ENCODE measurements around the gene MIA2.
A peak's percentile ranks its signal among the peaks of the same experiment; 100 is the strongest.
"Not testable (repeated sequence)": the region's sequence is repeated elsewhere in the genome, so short reads cannot be mapped to it uniquely, and the experiment has no call there.

The MIA2 gene

DNA sequence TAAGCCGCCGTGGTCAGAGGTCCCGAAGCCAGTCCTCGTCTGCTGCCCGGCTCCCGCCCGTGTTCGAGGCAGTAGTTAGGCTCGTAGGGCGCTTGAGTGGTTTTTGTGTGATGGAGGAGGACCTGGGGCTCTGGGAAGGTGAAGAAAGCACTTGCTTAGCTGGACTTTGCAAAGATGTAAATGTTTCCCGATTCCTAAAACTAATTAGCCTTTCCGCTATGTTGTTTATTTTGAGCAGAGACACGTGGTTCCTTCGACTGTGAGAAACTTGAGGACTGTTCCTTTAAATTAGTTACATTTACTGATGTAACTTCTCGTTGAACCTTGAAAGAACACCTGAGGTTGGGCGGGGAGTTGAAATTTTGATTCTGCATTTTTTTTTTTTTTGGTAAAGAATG, 33.9 kb downstream of the MIA2 start:
- FAIRE-seq (peak; percentile 6), DNase-seq (ENCODE audit: insufficient read length, low spot score) (no peak)
- TF ChIP-seq POLR2A (IDR thresholded peaks at IDR 0.05; ENCODE audit: low read depth, low read length): no peak

DNA sequence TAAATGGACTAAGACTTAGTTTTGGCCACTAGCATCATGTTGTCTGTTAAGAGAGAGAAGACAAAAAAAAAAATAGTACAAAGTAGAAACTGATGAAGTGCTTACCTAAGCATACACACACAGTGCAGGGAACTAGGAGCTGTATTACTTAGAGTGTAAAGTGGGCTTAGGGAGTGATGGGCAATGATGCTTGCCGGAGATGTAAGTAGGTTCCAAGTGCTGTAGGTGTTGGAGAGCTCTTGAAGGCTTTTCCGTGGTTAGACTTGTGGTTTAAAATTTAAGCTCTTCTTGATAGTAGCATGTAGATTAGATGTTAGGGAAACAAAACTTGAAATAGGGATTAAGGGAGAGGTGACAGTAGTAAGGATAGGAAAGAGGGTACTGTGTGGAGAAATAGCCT, 34.7 kb downstream of the MIA2 start:
- FAIRE-seq (no peak), DNase-seq (ENCODE audit: insufficient read length, low spot score) (no peak)
- no peak for TF ChIP-seq POLR2A (IDR thresholded peaks at IDR 0.05; ENCODE audit: low read depth, low read length)

DNA sequence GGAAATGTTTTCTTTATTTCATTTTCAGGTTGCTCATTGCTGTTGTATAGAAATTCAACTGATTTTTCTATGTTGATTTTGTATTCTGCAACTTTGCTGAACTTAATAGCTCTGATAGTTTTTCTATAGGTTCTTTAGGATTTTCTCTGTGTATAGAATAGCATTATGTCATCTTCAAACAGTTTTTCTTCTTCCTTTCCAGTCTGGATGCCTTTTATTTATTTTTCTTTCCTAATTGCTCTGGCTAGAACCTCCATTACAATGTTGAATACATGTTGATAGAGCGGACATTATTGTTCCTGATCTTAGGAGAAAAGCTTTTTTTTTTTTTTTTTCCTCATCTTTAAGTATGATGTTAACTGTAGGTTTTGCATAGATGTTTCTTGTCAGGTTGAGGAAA, 39.2 kb downstream of the MIA2 start:
- TF ChIP-seq POLR2A (IDR thresholded peaks at IDR 0.05; ENCODE audit: low read depth, low read length): no peak
- DNase-seq (ENCODE audit: insufficient read length, low spot score) (no peak), FAIRE-seq (no peak)

DNA sequence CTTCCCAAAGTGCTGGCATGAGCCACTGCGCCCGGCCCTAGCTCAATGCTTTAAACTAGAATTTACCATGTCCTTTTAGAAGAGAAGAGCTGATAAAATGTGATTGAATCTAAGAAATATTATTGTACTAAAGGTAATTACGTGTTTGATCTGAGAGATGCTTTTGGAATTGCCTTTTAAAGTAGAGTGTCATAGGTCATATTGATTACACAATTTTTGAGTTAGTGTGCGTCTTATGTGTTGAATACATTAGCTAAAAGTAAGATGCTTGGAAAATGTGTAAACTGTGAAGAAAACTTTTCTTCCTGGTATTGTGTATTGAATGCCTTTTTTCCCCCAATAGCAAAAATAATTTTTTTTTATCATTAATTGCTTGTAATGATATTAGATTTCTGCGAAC, 41.7 kb downstream of the MIA2 start:
- TF ChIP-seq POLR2A (IDR thresholded peaks at IDR 0.05; ENCODE audit: low read depth, low read length): no peak
- DNase-seq (ENCODE audit: insufficient read length, low spot score): no peak
- FAIRE-seq: no peak

DNA sequence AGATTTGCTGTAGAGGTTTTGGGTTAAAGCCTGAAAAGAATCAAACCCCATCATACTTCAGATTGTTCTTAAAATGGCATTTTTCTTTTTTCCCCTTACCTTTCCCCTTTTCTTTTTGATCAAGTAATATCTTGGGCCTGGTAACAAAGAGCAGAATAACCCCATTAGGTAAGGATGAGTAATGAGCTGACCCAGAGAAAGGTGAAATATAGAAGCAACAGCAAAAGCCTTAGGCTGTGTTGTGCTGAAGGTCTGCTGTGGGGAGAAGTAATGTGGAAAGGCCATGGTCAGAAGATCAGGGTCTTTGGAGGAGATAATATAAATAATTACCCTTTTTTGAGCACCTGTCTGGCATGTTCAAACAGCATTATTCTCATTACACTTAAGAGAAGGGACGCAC, 42.3 kb downstream of the MIA2 start:
- FAIRE-seq (no peak), DNase-seq (ENCODE audit: insufficient read length, low spot score) (no peak)
- TF ChIP-seq POLR2A (IDR thresholded peaks at IDR 0.05; ENCODE audit: low read depth, low read length): no peak

DNA sequence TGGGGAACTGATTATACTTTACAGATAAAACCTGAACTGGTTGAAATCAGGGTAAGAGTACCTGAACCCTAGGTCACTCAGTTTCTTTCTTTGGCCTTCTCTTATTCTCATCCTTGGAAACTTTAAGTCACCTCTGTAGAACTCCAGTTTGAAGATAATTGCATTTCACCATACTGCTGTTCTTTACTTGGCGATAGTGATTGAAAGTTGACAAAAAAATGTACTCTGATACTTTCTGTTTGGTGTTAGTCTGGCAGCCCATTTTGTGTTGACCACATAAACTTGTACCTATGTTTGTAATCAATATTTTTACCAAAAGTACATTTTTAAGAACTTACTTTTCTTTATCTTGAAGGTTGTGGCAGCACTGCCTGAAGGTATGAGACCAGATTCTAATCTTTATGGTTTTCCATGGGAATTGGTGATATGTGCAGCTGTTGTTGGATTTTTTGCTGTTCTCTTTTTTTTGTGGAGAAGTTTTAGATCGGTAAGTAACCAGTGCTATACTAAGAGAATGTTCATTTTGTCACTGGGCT, 42.9 kb downstream of the MIA2 start:
- DNase-seq (ENCODE audit: insufficient read length, low spot score): no peak
- no peak for FAIRE-seq

DNA sequence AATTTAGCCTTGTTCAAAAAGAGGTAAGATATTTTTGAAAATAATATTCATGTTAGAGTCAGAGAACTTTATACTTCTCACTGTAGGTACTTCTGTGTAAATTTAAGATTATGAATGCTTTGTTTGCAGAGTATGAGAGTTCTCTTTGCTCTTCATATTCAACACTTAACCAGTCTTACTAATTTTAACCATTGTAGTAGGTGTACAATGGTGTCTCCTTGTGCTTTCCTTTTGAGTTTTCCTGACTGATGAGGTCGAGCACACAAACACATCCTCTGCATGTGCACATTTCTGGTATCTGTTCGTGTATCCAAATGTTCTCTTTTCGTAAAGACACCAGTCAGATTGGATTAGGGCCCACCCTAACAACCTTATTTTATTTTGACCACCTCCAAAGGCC, 45.8 kb downstream of the MIA2 start:
- no peak for TF ChIP-seq POLR2A (IDR thresholded peaks at IDR 0.05; ENCODE audit: low read depth, low read length)
- no peak for FAIRE-seq
- DNase-seq (ENCODE audit: insufficient read length, low spot score): no peak

More for the DNA sequence above, 42.9 kb downstream of the MIA2 start:
- no peak for TF ChIP-seq POLR2A (IDR thresholded peaks at IDR 0.05; ENCODE audit: low read depth, low read length)

DNA sequence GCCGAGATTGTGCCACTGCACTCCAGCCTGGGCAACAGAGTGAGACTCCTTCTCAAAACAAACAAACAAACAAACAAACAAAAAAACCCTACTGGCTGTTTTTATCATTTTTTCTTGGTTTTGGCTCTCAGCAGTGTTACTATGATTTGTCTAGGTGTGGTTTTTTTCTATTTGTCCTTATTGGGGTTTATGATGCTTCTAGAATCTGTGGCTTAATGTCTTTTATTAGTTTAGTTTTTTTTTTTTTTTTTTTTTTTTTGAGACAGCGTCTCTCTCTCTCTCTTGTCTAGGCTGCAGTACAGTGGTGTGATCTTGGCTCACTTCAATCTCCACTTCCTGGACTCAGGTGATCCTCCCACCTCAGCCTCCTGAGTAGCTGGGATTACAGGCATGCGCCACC, 47.0 kb downstream of the MIA2 start:
- not testable (repeated sequence) for FAIRE-seq; DNase-seq (ENCODE audit: insufficient read length, low spot score)

DNA sequence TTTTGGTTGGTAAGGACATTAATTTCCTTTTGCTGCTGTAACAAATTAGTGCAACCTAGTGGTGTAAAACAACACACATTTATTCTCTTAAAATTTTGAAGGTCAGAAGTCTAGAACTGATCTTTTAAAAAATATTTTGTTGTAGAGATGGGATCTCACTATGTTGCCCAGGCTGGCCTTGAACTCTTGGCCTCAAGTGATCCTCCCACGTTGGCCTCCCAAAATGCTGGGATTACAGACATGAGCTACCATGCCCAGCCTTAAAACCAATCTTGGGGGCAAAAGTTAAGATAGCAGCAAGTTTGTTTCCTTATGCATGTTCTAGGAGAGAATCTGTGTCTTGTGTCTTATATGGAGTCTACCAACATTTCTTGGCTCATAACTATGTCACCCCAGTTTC, 55.8 kb downstream of the MIA2 start:
- FAIRE-seq: no peak
- DNase-seq (ENCODE audit: insufficient read length, low spot score): no peak
- no peak for TF ChIP-seq POLR2A (IDR thresholded peaks at IDR 0.05; ENCODE audit: low read depth, low read length)

DNA sequence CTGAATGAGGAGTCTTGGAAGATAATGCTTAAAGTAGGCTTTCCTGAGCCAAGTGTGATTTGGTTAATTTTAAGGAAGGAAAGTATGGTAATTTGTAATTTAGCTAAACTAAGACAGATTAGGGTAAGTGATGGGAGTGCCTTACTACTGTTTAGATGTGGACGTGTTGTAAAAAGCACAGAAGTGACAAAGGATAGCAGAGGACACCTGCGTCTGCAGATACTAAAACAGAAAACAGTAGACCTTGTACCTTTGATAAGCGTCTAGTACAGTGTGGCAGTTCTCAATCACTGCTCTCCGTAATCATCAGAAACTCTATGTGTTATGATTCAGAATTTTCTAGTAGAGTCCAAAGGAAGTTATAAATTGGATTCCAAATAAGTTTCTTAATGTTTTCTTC, 58.0 kb downstream of the MIA2 start:
- FAIRE-seq (no peak), DNase-seq (ENCODE audit: insufficient read length, low spot score) (no peak)
- TF ChIP-seq POLR2A (IDR thresholded peaks at IDR 0.05; ENCODE audit: low read depth, low read length): no peak

DNA sequence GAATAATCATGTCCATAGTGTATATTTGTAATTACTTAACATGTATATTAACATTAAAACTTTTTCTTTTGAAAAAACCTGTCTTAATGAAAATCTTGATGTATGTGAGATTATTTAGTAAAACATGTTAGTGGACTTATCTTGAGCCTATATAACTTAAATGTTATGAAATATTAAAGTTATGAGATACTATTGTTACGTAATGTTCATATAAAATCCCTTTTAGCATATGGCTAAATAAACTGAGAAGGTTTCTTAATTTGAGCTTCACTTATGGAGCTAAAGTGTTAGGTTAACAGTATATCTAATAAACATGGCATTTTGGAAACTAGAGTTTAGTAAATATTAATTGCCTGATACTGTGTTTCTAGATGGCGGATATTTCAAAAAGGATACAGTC, 59.9 kb downstream of the MIA2 start:
- DNase-seq (ENCODE audit: insufficient read length, low spot score) (no peak), FAIRE-seq (no peak)
- TF ChIP-seq POLR2A (IDR thresholded peaks at IDR 0.05; ENCODE audit: low read depth, low read length): no peak

DNA sequence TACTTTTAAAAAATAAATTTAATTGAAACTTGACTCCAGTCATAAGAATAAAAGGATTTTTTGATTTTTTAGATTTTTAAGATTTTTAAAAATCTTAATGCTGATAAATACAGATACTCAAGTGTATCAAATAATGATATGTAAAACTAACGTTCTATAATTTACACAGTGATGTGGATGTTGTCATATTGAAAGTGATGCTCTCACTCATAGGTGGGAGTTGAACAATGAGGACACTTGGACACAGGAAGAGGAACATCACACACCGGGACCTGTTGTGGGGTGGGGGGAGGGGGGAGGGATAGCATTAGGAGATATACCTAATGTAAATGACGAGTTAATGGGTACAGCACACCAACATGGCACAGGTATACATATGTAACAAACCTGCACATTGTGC, 66.7 kb downstream of the MIA2 start:
- not testable (repeated sequence) for FAIRE-seq

DNA sequence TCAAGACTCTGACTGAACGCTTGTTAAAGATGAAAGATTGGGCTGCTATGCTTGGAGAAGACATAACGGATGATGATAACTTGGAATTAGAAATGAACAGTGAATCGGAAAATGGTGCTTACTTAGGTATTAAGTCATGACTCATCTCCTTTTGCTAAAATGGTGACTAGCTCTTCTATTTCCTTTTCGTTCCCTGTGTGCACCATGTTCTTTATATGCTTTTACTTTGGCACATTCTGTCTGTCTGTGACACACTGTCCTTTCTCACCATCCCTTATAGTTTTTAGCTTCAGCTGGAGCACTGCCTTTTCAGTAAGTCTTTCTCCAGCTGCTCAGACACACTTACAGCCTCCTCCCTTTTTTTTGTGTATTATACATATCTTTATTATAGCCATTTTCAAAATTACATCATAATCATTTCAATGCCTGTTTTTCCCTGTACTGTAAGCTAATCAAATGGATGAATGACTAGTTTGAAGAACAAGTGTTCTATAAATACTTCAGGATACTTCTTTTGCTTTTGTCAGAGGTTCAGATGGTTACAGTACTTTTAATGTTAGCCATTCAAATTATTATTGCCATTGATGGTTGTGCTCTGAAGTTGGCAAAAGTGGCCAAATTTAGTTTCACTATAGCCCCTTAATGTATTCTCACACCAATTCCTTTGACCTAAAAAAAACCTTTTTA, 68.6 kb downstream of the MIA2 start:
- FAIRE-seq: no peak

More for the DNA sequence above, 66.7 kb downstream of the MIA2 start:
- DNase-seq (ENCODE audit: insufficient read length, low spot score): not testable (repeated sequence)

DNA sequence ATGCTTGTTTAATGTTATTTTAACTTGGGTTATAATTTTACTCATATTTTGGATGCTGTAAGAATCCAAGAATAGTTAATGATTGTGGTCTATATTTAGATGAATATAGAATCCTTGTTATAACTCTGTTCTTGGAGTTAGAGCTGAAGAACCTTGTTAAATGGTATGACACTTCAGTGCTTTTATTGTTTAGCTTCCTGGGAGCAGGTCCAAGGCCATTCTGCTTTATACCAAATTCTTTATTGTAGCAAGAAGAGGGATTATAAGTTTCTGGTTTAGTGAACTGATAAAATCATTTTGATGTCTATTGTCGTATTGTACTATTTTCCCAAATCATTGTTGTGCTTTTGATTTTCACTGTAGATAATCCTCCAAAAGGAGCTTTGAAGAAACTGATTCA, 69.4 kb downstream of the MIA2 start:
- DNase-seq (ENCODE audit: insufficient read length, low spot score): no peak
- TF ChIP-seq POLR2A (IDR thresholded peaks at IDR 0.05; ENCODE audit: low read depth, low read length): no peak
- no peak for FAIRE-seq

More for the DNA sequence above, 68.6 kb downstream of the MIA2 start:
- no peak for TF ChIP-seq POLR2A (IDR thresholded peaks at IDR 0.05; ENCODE audit: low read depth, low read length)
- DNase-seq (ENCODE audit: insufficient read length, low spot score): no peak

DNA sequence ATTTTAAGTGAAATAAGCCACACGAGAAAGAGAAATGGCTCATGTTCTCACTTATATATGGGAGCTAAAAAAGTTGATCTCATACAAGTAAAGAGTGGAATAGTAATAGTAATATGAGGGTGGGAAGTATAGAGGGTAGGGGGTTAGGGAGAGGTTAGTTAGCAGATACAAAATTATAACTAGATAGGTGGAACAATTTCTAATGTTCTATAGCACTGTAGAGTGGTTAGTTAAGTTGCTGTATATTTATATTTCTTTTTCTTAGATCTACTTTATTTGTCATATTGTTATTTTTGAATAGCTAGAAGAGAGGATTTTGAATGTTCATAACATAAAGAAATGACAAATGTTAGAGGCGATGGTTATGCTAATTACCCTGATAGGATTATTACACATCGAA, 74.1 kb downstream of the MIA2 start:
- DNase-seq (ENCODE audit: insufficient read length, low spot score): no peak
- TF ChIP-seq POLR2A (IDR thresholded peaks at IDR 0.05; ENCODE audit: low read depth, low read length): no peak
- FAIRE-seq: no peak

DNA sequence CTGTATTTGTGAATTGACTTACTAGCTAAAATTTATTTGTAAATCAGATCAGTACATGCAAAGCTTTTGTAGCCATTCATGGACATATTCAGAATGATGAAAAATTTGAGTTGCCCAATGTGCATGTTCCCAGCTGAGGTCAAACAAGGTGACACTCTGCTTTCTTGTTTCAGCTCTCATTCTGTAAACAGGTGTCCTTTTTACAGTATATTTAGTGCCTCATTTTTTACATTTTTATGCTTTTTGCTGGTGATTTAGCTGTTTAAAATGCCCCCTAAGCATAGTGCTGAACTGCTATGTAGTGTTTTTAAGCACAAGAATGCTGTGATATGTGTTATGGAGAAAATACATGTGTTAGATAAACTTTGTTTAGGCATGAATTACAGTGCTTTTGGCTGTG, 76.3 kb downstream of the MIA2 start:
- no peak for FAIRE-seq
- TF ChIP-seq POLR2A (IDR thresholded peaks at IDR 0.05; ENCODE audit: low read depth, low read length): no peak
- no peak for DNase-seq (ENCODE audit: insufficient read length, low spot score)
